ENCODE data around the gene ZNF747.

ZNF747 gene

GRCh38 chr16:30534368-30535105, at the start of gene ZNF747:
Gene ZNF747, minus strand, starts transcription at chr16:30534858. Its CDS starts 179 bp downstream, at chr16:30534679.
- peak; percentile 90 for ATAC-seq

GRCh38 chr16:30582611-30583340, 48.1 kb upstream of the ZNF747 start:
- TF ChIP-seq CSDC2 (CRISPR knock-in tag; IDR thresholded peaks at IDR 0.05) (no peak), ZNF8 (CRISPR knock-in tag; IDR thresholded peaks at IDR 0.05) (no peak)
- ATAC-seq = no peak

More at GRCh38 chr16:30534368-30535105, at the start of gene ZNF747:
- no peak for TF ChIP-seq ZC3H10 (CRISPR knock-in tag; IDR thresholded peaks at IDR 0.05)
- 0 out of 2 replicates have a peak, but pooled peaks have one; percentile 24 for TF ChIP-seq TSHZ2 (CRISPR knock-in tag; IDR thresholded peaks at IDR 0.05)

GRCh38 chr16:30581457-30581856, 46.8 kb upstream of the ZNF747 start:
- TF ChIP-seq PATZ1 (CRISPR knock-in tag; IDR thresholded peaks at IDR 0.05; ENCODE audit: borderline replicate concordance) (no peak), OSR1 (CRISPR knock-in tag; IDR thresholded peaks at IDR 0.05) (no peak), CSRNP3 (CRISPR knock-in tag; IDR thresholded peaks at IDR 0.05) (no peak), ISL1 (CRISPR knock-in tag; IDR thresholded peaks at IDR 0.05) (no peak), ZFP30 (CRISPR knock-in tag; IDR thresholded peaks at IDR 0.05) (no peak), RARB (CRISPR knock-in tag; IDR thresholded peaks at IDR 0.05) (no peak), PPARA (CRISPR knock-in tag; IDR thresholded peaks at IDR 0.05; ENCODE audit: borderline replicate concordance) (no peak), BACH2 (CRISPR knock-in tag; IDR thresholded peaks at IDR 0.05; ENCODE audit: borderline replicate concordance) (no peak), TSHZ2 (CRISPR knock-in tag; IDR thresholded peaks at IDR 0.05) (no peak), TCF4 (CRISPR knock-in tag; IDR thresholded peaks at IDR 0.05; ENCODE audit: borderline replicate concordance) (no peak), ZNF70 (CRISPR knock-in tag; IDR thresholded peaks at IDR 0.05) (no peak), SNAI2 (CRISPR knock-in tag; IDR thresholded peaks at IDR 0.05) (no peak), CSDC2 (CRISPR knock-in tag; IDR thresholded peaks at IDR 0.05) (no peak), ZNF565 (CRISPR knock-in tag; conservative IDR thresholded peaks at IDR 0.05; ENCODE audit: low read depth) (no peak), GLIS3 (CRISPR knock-in tag; IDR thresholded peaks at IDR 0.05) (no peak), POU6F1 (CRISPR knock-in tag; IDR thresholded peaks at IDR 0.05; ENCODE audit: borderline replicate concordance, low read depth) (no peak), ZC3H10 (CRISPR knock-in tag; IDR thresholded peaks at IDR 0.05) (no peak), ZFP3 (CRISPR knock-in tag; IDR thresholded peaks at IDR 0.05) (no peak), ZNF8 (CRISPR knock-in tag; IDR thresholded peaks at IDR 0.05) (no peak)
- ATAC-seq = no peak

All from SK-N-SH treated with all-trans-retinoic acid at 6 μM for 48 hours (cell line).